Prostate gland (tissue), 2 donors: ENCODE data around the gene OTOF.

Experiments
- POLR2A ChIP-seq: fragments of 450-650 bp; IDR thresholded peaks from one replicate; pipeline ENCODE4 v1.6.1; 2016; ENCODE audit warnings: antibody characterized with exemption, mild to moderate bottlenecking
- POLR2AphosphoS5 ChIP-seq: sonication (generic); formaldehyde crosslinking; IDR thresholded peaks from one replicate; pipeline ENCODE4 v1.6.1; 2017; ENCODE audit warnings: antibody characterized with exemption
- TF ChIP-seq, protein P1 (sequence below), 4 experiments: fragments of 200-600 bp in 2 of 4; fragments of 450-650 bp in 2 of 4; sonication (generic) in 2 of 4; IDR thresholded peaks; 1 replicate in 3 of 4; 2 replicates in 1 of 4; pipeline ENCODE4 v1.5.1; 2016 to 2019; ENCODE audit warnings: antibody characterized with exemption in 4 of 4, mild to moderate bottlenecking in 2 of 4, moderate library complexity in 2 of 4

DNA sequence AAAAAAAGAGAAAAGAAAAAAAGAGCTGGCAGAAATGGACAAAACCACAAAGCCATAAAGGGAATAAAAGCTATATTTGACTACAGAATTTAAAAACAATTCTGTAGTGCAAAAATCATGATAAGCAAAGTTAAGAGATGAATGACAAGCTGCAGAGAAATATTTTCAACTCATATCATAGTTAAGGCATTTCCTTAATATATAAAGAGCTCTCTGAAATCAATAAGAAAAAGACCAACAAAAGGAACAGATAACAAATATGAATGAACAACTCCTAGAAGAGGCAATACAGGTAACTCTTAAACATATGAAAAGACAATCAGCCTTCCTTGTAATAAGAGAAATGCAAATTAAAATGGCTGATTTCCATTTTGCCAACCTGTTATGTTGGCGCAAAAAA is 26.2 kb downstream of the OTOF start:
- TF ChIP-seq POLR2AphosphoS5 (no peak), POLR2A (no peak)
- TF ChIP-seq, protein P1, sequence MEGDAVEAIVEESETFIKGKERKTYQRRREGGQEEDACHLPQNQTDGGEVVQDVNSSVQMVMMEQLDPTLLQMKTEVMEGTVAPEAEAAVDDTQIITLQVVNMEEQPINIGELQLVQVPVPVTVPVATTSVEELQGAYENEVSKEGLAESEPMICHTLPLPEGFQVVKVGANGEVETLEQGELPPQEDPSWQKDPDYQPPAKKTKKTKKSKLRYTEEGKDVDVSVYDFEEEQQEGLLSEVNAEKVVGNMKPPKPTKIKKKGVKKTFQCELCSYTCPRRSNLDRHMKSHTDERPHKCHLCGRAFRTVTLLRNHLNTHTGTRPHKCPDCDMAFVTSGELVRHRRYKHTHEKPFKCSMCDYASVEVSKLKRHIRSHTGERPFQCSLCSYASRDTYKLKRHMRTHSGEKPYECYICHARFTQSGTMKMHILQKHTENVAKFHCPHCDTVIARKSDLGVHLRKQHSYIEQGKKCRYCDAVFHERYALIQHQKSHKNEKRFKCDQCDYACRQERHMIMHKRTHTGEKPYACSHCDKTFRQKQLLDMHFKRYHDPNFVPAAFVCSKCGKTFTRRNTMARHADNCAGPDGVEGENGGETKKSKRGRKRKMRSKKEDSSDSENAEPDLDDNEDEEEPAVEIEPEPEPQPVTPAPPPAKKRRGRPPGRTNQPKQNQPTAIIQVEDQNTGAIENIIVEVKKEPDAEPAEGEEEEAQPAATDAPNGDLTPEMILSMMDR (IDR thresholded peaks at IDR 0.05): no peak
